HG03159 (cell line): ENCODE measurements around the gene ATP9B.
"Not testable (repeated sequence)": the region's sequence is repeated elsewhere in the genome, so short reads cannot be mapped to it uniquely, and the experiment has no call there.

Experiments used
- ATAC-seq: cut with Tn5 transposase; IDR thresholded peaks from one replicate; pipeline ENCODE4 v1.9.1; 2021; ENCODE audit warnings: mild to moderate bottlenecking, moderate library complexity; ENCODE audit not compliant: unreplicated experiment

The ATP9B gene

GRCh38 chr18:79274823-79275222, 205.6 kb downstream of the ATP9B start:
- no peak for ATAC-seq

GRCh38 chr18:79275461-79275860, 206.3 kb downstream of the ATP9B start:
- no peak for ATAC-seq

- ATAC-seq, result peak; percentile 77
Measured at GRCh38 chr18:79275992-79276391, 206.8 kb downstream of the ATP9B start.

GRCh38 chr18:79278896-79279295, 209.7 kb downstream of the ATP9B start:
- ATAC-seq, result no peak

- ATAC-seq, result no peak
Measured at GRCh38 chr18:79283131-79283810, 214.1 kb downstream of the ATP9B start.

- no peak for ATAC-seq
Measured at GRCh38 chr18:79283929-79284328, 214.7 kb downstream of the ATP9B start.

- ATAC-seq, result not testable (repeated sequence)
Measured at GRCh38 chr18:79285191-79285590, 216.0 kb downstream of the ATP9B start.

GRCh38 chr18:79290409-79290808, 221.2 kb downstream of the ATP9B start:
- ATAC-seq, result not testable (repeated sequence)

GRCh38 chr18:79290876-79291275, 221.7 kb downstream of the ATP9B start:
- ATAC-seq, result no peak

GRCh38 chr18:79294235-79294634, 225.0 kb downstream of the ATP9B start:
- no peak for ATAC-seq

- no peak for ATAC-seq
Measured at GRCh38 chr18:79299272-79299671, 230.1 kb downstream of the ATP9B start.

- ATAC-seq, result no peak
Measured at GRCh38 chr18:79299711-79300110, 230.5 kb downstream of the ATP9B start.

- no peak for ATAC-seq
Measured at GRCh38 chr18:79300413-79300812, 231.2 kb downstream of the ATP9B start.

GRCh38 chr18:79302120-79302519, 232.9 kb downstream of the ATP9B start:
- ATAC-seq, result no peak

GRCh38 chr18:79305911-79306310, 236.7 kb downstream of the ATP9B start:
- no peak for ATAC-seq

GRCh38 chr18:79309614-79310358, 240.6 kb downstream of the ATP9B start:
- no peak for ATAC-seq

- no peak for ATAC-seq
Measured at GRCh38 chr18:79314838-79315388, 245.7 kb downstream of the ATP9B start.

- ATAC-seq, result no peak
Measured at GRCh38 chr18:79315596-79315995, 246.4 kb downstream of the ATP9B start.

- no peak for ATAC-seq
Measured at GRCh38 chr18:79317703-79318102, 248.5 kb downstream of the ATP9B start.

- ATAC-seq, result no peak
Measured at GRCh38 chr18:79318142-79318673, 249.0 kb downstream of the ATP9B start.

- ATAC-seq, result no peak
Measured at GRCh38 chr18:79320216-79320850, 251.1 kb downstream of the ATP9B start.
